HL-60 (cell line): ENCODE results near the gene TMED10.

Experiments used
- GABPA ChIP-seq: IDR thresholded peaks from 2 replicates; pipeline ENCODE4 v1.6.1; 2012; ENCODE audit warnings: low read depth
- POLR2AphosphoS5 ChIP-seq: IDR thresholded peaks from 2 replicates; pipeline ENCODE4 v1.6.1; 2012; ENCODE audit warnings: low read depth
- SPI1 ChIP-seq: IDR thresholded peaks from 2 replicates; pipeline ENCODE4 v1.6.1; 2012; ENCODE audit warnings: low read depth, mild to moderate bottlenecking, borderline replicate concordance
- TF ChIP-seq, protein P1 (sequence below): IDR thresholded peaks from one replicate; pipeline ENCODE4 v1.5.1; 2011; ENCODE audit warnings: low read length, control low read depth, inconsistent platforms; ENCODE audit not compliant: insufficient read depth

DNA sequence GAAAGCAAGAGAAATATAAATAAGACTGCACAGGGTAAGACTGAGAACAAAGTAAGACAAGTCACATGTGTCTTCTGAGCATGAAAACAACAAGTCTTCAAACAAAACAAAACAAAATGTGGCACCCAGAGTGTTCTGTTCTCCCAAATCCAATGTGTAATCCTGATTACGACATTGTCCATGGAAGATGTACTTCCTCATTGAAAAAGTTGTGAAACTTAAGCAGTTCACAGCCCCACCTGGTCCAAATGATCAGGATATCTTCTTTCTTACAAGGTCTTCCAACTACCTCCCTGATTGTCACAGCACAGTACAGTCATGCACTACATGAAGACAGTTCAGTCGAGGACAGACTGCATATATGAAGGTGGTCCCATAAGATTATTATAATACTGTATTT, 26.3 kb downstream of the TMED10 start:
- no peak for TF ChIP-seq GABPA
- TF ChIP-seq, protein P1, sequence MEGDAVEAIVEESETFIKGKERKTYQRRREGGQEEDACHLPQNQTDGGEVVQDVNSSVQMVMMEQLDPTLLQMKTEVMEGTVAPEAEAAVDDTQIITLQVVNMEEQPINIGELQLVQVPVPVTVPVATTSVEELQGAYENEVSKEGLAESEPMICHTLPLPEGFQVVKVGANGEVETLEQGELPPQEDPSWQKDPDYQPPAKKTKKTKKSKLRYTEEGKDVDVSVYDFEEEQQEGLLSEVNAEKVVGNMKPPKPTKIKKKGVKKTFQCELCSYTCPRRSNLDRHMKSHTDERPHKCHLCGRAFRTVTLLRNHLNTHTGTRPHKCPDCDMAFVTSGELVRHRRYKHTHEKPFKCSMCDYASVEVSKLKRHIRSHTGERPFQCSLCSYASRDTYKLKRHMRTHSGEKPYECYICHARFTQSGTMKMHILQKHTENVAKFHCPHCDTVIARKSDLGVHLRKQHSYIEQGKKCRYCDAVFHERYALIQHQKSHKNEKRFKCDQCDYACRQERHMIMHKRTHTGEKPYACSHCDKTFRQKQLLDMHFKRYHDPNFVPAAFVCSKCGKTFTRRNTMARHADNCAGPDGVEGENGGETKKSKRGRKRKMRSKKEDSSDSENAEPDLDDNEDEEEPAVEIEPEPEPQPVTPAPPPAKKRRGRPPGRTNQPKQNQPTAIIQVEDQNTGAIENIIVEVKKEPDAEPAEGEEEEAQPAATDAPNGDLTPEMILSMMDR = no peak
- no peak for TF ChIP-seq SPI1
- no peak for TF ChIP-seq POLR2AphosphoS5
